HepG2 (cell line): Measurements from ENCODE around the gene MYBPC2. TPM values are rescaled to one million over a fixed set of nuclear protein-coding genes. Genes with fewer than 3 reads are reported as not detected.

Experiments
- CBX1 ChIP-seq: IDR thresholded peaks from one replicate; pipeline ENCODE4 v1.6.1; 2016; ENCODE audit warnings: antibody characterized with exemption, low read depth
- DR1 ChIP-seq: sonication (generic); formaldehyde crosslinking; IDR thresholded peaks from 2 replicates; pipeline ENCODE4 v1.8.0; 2021; ENCODE audit warnings: mild to moderate bottlenecking, missing genetic modification reagents, inconsistent platforms
- HCFC1 ChIP-seq: fragments of 150-350 bp; IDR thresholded peaks from 2 replicates; pipeline ENCODE4 v1.6.1; 2014; ENCODE audit warnings: low read depth, low read length
- HDAC1 ChIP-seq: sonication (generic); formaldehyde crosslinking; IDR thresholded peaks from 2 replicates; pipeline ENCODE4 v1.5.1; 2020; ENCODE audit warnings: mild to moderate bottlenecking, missing genetic modification reagents
- HNRNPK ChIP-seq: fragments of 200-400 bp; formaldehyde crosslinking; IDR thresholded peaks from 2 replicates; pipeline ENCODE4 v1.6.1; 2018; ENCODE audit warnings: low read length, low read depth, moderate library complexity, mild to moderate bottlenecking; ENCODE audit not compliant: poor library complexity, severe bottlenecking
- PAF1 ChIP-seq: IDR thresholded peaks from 2 replicates; pipeline ENCODE4 v1.6.1; 2016; ENCODE audit warnings: missing genetic modification reagents, missing compliant biosample characterization
- PRDM10 ChIP-seq: sonication (generic); formaldehyde crosslinking; IDR thresholded peaks from 2 replicates; pipeline ENCODE4 v1.4.0; 2020; ENCODE audit warnings: low read depth, missing genetic modification reagents
- SALL2 ChIP-seq: sonication (generic); formaldehyde crosslinking; IDR thresholded peaks from 2 replicates; pipeline ENCODE4 v1.8.1; 2023; ENCODE audit warnings: mild to moderate bottlenecking, missing genetic modification reagents, inconsistent platforms
- THAP11 ChIP-seq: IDR thresholded peaks from 2 replicates; pipeline ENCODE4 v1.6.1; 2016; ENCODE audit warnings: missing biosample characterization, missing genetic modification reagents
- ZBTB1 ChIP-seq: sonication (generic); formaldehyde crosslinking; IDR thresholded peaks from 2 replicates; pipeline ENCODE4 v1.4.0; 2020; ENCODE audit warnings: missing genetic modification reagents, borderline replicate concordance
- ZNF180 ChIP-seq: sonication (generic); formaldehyde crosslinking; IDR thresholded peaks from 2 replicates; pipeline ENCODE4 v1.4.0; 2020; ENCODE audit warnings: low read depth, missing genetic modification reagents, borderline replicate concordance
- ZNF740 ChIP-seq: sonication (generic); formaldehyde crosslinking; IDR thresholded peaks from 2 replicates; pipeline ENCODE4 v1.4.0; 2020; ENCODE audit warnings: missing genetic modification reagents
- ZZZ3 ChIP-seq: sonication (generic); formaldehyde crosslinking; IDR thresholded peaks from 2 replicates; pipeline ENCODE4 v1.4.0; 2020; ENCODE audit warnings: missing genetic modification reagents, mild to moderate bottlenecking, borderline replicate concordance
- polyA plus RNA-seq, 8 experiments: library from polyadenylated mRNA; depleted of rRNA in 3 of 8; stranded (reverse) in 7 of 8; unstranded in 1 of 8; fragments of >200 nt; fragmentation: Illumina TruSeq in 4 of 8; extraction: Trizol in 4 of 8; gene quantifications; 2 replicates each; pipeline versions ENCODE4 v1.2.1 to v1.2.3, GENCODE V29; 2011 to 2016; ENCODE audit warnings: low read depth in 4 of 8, missing spikeins in 1 of 8, mixed read lengths in 1 of 8; ENCODE audit not compliant: insufficient read depth in 1 of 8
- total RNA-seq, 5 experiments: library from RNA; depleted of rRNA; stranded (reverse); fragments of >200 nt; fragmentation: Illumina TruSeq; extraction: Trizol; gene quantifications; 2 replicates each; pipeline ENCODE4 v1.2.3, GENCODE V29; 2016; ENCODE audit warnings: low read depth in 1 of 5
- TF ChIP-seq, protein P1 (sequence below): sonication (generic); formaldehyde crosslinking; IDR thresholded peaks from 2 replicates; pipeline ENCODE4 v1.9.0; 2021; ENCODE audit warnings: missing genetic modification reagents, mild to moderate bottlenecking, borderline replicate concordance
- TF ChIP-seq, protein P2 (sequence below): IDR thresholded peaks from 2 replicates; pipeline ENCODE4 v1.6.1; 2016; ENCODE audit warnings: low read depth, borderline replicate concordance
- TF ChIP-seq, protein P3 (sequence below): sonication (generic); formaldehyde crosslinking; IDR thresholded peaks from 2 replicates; pipeline ENCODE4 v1.4.0; 2020; ENCODE audit warnings: mild to moderate bottlenecking, missing genetic modification reagents
- TF ChIP-seq, protein P4 (sequence below): sonication (generic); formaldehyde crosslinking; IDR thresholded peaks from 2 replicates; pipeline ENCODE4 v1.4.0; 2020; ENCODE audit warnings: missing genetic modification reagents

The MYBPC2 gene
- total and polyA plus RNA-seq, 2 of the 13 experiments (the other 11 are each of a cell fraction or from before 2014, with no cell fraction given): not detected

DNA sequence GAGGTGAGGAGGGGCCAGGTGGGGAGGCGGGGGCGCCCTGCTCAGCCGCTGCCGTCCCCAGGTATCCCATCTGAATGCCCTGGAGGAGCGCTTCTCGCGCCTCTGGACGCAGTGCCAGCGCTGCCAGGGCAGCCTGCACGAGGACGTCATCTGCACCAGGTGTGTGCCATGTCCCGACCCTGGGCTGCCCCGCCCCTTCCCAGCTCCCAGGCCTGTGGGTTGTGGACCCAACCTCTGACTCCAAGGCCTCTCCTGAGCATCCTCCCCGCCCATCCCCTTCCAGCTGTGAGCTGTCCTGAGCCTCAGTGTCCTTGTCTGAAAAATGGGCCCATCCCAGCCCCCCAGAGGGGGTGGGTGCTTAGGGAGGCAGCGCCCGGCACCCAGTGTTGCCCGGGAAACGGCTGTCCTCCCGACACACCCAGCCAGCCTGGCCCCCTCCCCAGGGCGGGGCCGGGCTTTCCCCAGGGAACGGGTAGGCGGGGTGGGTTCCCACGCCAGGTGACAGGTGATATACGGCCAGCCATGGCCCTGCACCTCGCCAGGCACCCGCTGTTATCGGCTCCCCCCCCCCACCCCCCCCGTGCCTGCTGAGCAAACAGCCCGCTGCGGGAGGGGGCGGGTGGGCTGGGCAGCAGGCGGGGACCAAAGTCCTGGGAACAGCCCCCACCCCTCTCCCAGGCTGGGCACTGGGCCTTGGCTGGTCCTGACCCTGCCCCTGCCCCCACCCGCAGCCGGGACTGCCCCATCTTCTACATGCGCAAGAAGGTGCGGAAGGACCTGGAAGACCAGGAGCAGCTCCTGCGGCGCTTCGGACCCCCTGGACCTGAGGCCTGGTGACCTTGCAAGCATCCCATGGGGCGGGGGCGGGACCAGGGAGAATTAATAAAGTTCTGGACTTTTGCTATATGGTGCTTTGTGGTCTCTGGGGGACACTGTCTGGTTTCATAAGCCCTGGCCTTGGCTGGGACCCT lies 15.3 kb upstream of the MYBPC2 start (continued):
- no peak for TF ChIP-seq ZBTB1
- no peak for TF ChIP-seq ZNF740 (CRISPR knock-in tag)
- TF ChIP-seq, protein P1, sequence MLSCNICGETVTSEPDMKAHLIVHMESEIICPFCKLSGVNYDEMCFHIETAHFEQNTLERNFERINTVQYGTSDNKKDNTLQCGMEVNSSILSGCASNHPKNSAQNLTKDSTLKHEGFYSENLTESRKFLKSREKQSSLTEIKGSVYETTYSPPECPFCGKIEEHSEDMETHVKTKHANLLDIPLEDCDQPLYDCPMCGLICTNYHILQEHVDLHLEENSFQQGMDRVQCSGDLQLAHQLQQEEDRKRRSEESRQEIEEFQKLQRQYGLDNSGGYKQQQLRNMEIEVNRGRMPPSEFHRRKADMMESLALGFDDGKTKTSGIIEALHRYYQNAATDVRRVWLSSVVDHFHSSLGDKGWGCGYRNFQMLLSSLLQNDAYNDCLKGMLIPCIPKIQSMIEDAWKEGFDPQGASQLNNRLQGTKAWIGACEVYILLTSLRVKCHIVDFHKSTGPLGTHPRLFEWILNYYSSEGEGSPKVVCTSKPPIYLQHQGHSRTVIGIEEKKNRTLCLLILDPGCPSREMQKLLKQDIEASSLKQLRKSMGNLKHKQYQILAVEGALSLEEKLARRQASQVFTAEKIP (CRISPR knock-in tag): no peak
- no peak for TF ChIP-seq PRDM10
- no peak for TF ChIP-seq SALL2 (CRISPR knock-in tag)
- TF ChIP-seq HDAC1: peak; percentile 19; the same call in 1 of the 2 replicates
- TF ChIP-seq DR1: no peak
- TF ChIP-seq, protein P2, sequence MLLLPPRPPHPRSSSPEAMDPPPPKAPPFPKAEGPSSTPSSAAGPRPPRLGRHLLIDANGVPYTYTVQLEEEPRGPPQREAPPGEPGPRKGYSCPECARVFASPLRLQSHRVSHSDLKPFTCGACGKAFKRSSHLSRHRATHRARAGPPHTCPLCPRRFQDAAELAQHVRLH (CRISPR knock-in tag): no peak
- no peak for TF ChIP-seq ZNF180 (CRISPR knock-in tag)
- no peak for TF ChIP-seq PAF1 (CRISPR knock-in tag)
- no peak for TF ChIP-seq HCFC1
- TF ChIP-seq, protein P3, sequence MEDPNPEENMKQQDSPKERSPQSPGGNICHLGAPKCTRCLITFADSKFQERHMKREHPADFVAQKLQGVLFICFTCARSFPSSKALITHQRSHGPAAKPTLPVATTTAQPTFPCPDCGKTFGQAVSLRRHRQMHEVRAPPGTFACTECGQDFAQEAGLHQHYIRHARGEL: no peak
- no peak for TF ChIP-seq CBX1
- no peak for TF ChIP-seq ZZZ3 (CRISPR knock-in tag)
- no peak for TF ChIP-seq THAP11 (CRISPR knock-in tag)
- TF ChIP-seq, protein P4, sequence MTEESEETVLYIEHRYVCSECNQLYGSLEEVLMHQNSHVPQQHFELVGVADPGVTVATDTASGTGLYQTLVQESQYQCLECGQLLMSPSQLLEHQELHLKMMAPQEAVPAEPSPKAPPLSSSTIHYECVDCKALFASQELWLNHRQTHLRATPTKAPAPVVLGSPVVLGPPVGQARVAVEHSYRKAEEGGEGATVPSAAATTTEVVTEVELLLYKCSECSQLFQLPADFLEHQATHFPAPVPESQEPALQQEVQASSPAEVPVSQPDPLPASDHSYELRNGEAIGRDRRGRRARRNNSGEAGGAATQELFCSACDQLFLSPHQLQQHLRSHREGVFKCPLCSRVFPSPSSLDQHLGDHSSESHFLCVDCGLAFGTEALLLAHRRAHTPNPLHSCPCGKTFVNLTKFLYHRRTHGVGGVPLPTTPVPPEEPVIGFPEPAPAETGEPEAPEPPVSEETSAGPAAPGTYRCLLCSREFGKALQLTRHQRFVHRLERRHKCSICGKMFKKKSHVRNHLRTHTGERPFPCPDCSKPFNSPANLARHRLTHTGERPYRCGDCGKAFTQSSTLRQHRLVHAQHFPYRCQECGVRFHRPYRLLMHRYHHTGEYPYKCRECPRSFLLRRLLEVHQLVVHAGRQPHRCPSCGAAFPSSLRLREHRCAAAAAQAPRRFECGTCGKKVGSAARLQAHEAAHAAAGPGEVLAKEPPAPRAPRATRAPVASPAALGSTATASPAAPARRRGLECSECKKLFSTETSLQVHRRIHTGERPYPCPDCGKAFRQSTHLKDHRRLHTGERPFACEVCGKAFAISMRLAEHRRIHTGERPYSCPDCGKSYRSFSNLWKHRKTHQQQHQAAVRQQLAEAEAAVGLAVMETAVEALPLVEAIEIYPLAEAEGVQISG (CRISPR knock-in tag): no peak
- peak; percentile 16 for TF ChIP-seq HNRNPK
